ENCODE measurements around the gene ACD.

The ACD gene

GRCh38 chr16:67653789-67654402, 6.2 kb downstream of the ACD start:
- Histone ChIP-seq H3K27ac (ENCODE audit: low read length) (no peak overlapping the region), H3K36me3 (replicated peaks; ENCODE audit: low read depth, low read length) (peaks cover 32% of the 10 kb centered on the region), H3K79me2 (ENCODE audit: low read length) (peaks cover 8% of the 10 kb centered on the region), H2AFZ (ENCODE audit: low read depth, low read length) (no peak overlapping the region), H3K4me3 (ENCODE audit: low read length) (no peak overlapping the region), H3K4me2 (ENCODE audit: low read length) (no peak overlapping the region), H3K4me1 (ENCODE audit: low read length) (peaks cover 3% of the 10 kb centered on the region), H3K9me3 (ENCODE audit: insufficient read depth, low read length) (no peaks in the 10 kb centered on the region), H3K27me3 (ENCODE audit: low read depth, low read length) (no peaks in the 10 kb centered on the region), H4K20me1 (ENCODE audit: insufficient read depth, low read length) (no peaks in the 10 kb centered on the region), H3K9ac (ENCODE audit: low read length) (no peak overlapping the region)
- no peak for TF ChIP-seq EZH2phosphoT487 (IDR thresholded peaks at IDR 0.05; ENCODE audit: low read depth)
- TF ChIP-seq CTCF (IDR thresholded peaks at IDR 0.05; ENCODE audit: low read depth, low read length) = no peak

- Histone ChIP-seq H3K27ac (ENCODE audit: low read length) (no peak overlapping the region), H3K27me3 (ENCODE audit: low read depth, low read length) (no peaks in the 10 kb centered on the region), H3K36me3 (replicated peaks; ENCODE audit: low read depth, low read length) (peaks cover 27% of the 10 kb centered on the region), H3K4me2 (ENCODE audit: low read length) (no peak overlapping the region), H3K4me1 (ENCODE audit: low read length) (no peaks in the 10 kb centered on the region), H2AFZ (ENCODE audit: low read depth, low read length) (no peak overlapping the region), H3K79me2 (ENCODE audit: low read length) (peaks cover 2% of the 10 kb centered on the region; the same call in 1 of the 2 replicates), H3K9ac (ENCODE audit: low read length) (no peak overlapping the region), H3K4me3 (ENCODE audit: low read length) (no peak overlapping the region), H4K20me1 (ENCODE audit: insufficient read depth, low read length) (no peaks in the 10 kb centered on the region), H3K9me3 (ENCODE audit: insufficient read depth, low read length) (no peaks in the 10 kb centered on the region)
- TF ChIP-seq EZH2phosphoT487 (IDR thresholded peaks at IDR 0.05; ENCODE audit: low read depth) = no peak
Measured at GRCh38 chr16:67653128-67653788, 6.8 kb downstream of the ACD start.

GRCh38 chr16:67652578-67653127, 7.4 kb downstream of the ACD start:
- H3K4me3 ChIP-seq (ENCODE audit: low read length) = no peak overlapping the region
- H3K9me3 ChIP-seq (ENCODE audit: insufficient read depth, low read length) = no peaks in the 10 kb centered on the region
- TF ChIP-seq EZH2phosphoT487 (IDR thresholded peaks at IDR 0.05; ENCODE audit: low read depth) (no peak), CTCF (IDR thresholded peaks at IDR 0.05; ENCODE audit: low read depth, low read length) (no peak)
- no peaks in the 10 kb centered on the region for H3K27me3 ChIP-seq (ENCODE audit: low read depth, low read length)
- H3K9ac ChIP-seq (ENCODE audit: low read length) = no peak overlapping the region
- no peak overlapping the region for H2AFZ ChIP-seq (ENCODE audit: low read depth, low read length)
- H3K4me1 ChIP-seq (ENCODE audit: low read length) = no peaks in the 10 kb centered on the region
- H3K36me3 ChIP-seq (replicated peaks; ENCODE audit: low read depth, low read length) = peaks cover 26% of the 10 kb centered on the region
- no peak overlapping the region for H3K4me2 ChIP-seq (ENCODE audit: low read length)
- H3K27ac ChIP-seq (ENCODE audit: low read length) = no peak overlapping the region
- no peaks in the 10 kb centered on the region for H4K20me1 ChIP-seq (ENCODE audit: insufficient read depth, low read length)
- no peaks in the 10 kb centered on the region for H3K79me2 ChIP-seq (ENCODE audit: low read length)

- H2AFZ ChIP-seq (ENCODE audit: low read depth, low read length) = no peak overlapping the region
- no peaks in the 10 kb centered on the region for H3K4me1 ChIP-seq (ENCODE audit: low read length)
- H3K27me3 ChIP-seq (ENCODE audit: low read depth, low read length) = no peaks in the 10 kb centered on the region
- H4K20me1 ChIP-seq (ENCODE audit: insufficient read depth, low read length) = no peaks in the 10 kb centered on the region
- H3K9me3 ChIP-seq (ENCODE audit: insufficient read depth, low read length) = no peaks in the 10 kb centered on the region
- H3K36me3 ChIP-seq (replicated peaks; ENCODE audit: low read depth, low read length) = peaks cover 21% of the 10 kb centered on the region
- no peak for TF ChIP-seq EZH2phosphoT487 (IDR thresholded peaks at IDR 0.05; ENCODE audit: low read depth)
- no peak for TF ChIP-seq CTCF (IDR thresholded peaks at IDR 0.05; ENCODE audit: low read depth, low read length)
- no peak overlapping the region for H3K9ac ChIP-seq (ENCODE audit: low read length)
- H3K79me2 ChIP-seq (ENCODE audit: low read length) = no peaks in the 10 kb centered on the region
- H3K27ac ChIP-seq (ENCODE audit: low read length) = no peak overlapping the region
- H3K4me3 ChIP-seq (ENCODE audit: low read length) = no peak overlapping the region
- H3K4me2 ChIP-seq (ENCODE audit: low read length) = no peak overlapping the region
Measured at GRCh38 chr16:67651847-67652246, 8.2 kb downstream of the ACD start.
